Heart right ventricle (tissue), 16 donors: ENCODE data around the gene UBAP1. TPM values are rescaled to one million over a fixed set of nuclear protein-coding genes. Genes with fewer than 3 reads are reported as not detected.
A peak's percentile ranks its signal among the peaks of the same experiment; 100 is the strongest.

Experiments
- ATAC-seq, 8 donors: fragments of 200-7000 bp; cut with Tn5 transposase; one replicate each; pipeline ENCODE4 v1.9.1; 2020; ENCODE audit warnings: mild to moderate bottlenecking in 8 of 8, moderate library complexity in 8 of 8, moderate number of reproducible peaks in 1 of 8
- DNase-seq, 2 donors: peaks; one replicate each; pipeline ENCODE4 v3.0.0-alpha.2; 2020
- H3K27ac ChIP-seq, 10 donors: fragments of 200-600 bp; sonication (generic) in 2 of 10; one replicate each; pipeline versions ENCODE4 v1.5.0 to v1.8.0; 2020 to 2022; ENCODE audit warnings: mild to moderate bottlenecking in 3 of 10
- H3K27me3 ChIP-seq, 7 donors: fragments of 200-600 bp; one replicate each; pipeline ENCODE4 v1.8.0; 2021 to 2022; ENCODE audit warnings: mild to moderate bottlenecking in 2 of 7
- H3K36me3 ChIP-seq, 9 donors: fragments of 200-600 bp; sonication (generic) in 1 of 9; one replicate each; pipeline versions ENCODE4 v1.5.0 to v1.8.0; 2020 to 2022; ENCODE audit warnings: mild to moderate bottlenecking in 2 of 9
- H3K4me1 ChIP-seq, 9 donors: fragments of 200-600 bp; sonication (generic) in 1 of 9; one replicate each; pipeline versions ENCODE4 v1.5.0 to v1.8.0; 2020 to 2022; ENCODE audit warnings: mild to moderate bottlenecking in 4 of 9
- H3K4me3 ChIP-seq, 10 donors: fragments of 200-600 bp; sonication (generic) in 2 of 10; one replicate each; pipeline versions ENCODE4 v1.5.0 to v1.8.0; 2020 to 2022; ENCODE audit warnings: mild to moderate bottlenecking in 7 of 10, moderate library complexity in 2 of 10
- H3K9me3 ChIP-seq, 11 donors: fragments of 200-600 bp in 10 of 11; sonication (generic) in 2 of 11; one replicate each; pipeline versions ENCODE4 v1.5.0 to v1.8.0; 2013 to 2022; ENCODE audit warnings: mild to moderate bottlenecking in 2 of 11, control low read depth in 1 of 11, moderate library complexity in 1 of 11
- CTCF ChIP-seq, 9 donors: fragments of 200-600 bp; sonication (generic) in 2 of 9; IDR thresholded peaks; one replicate each; pipeline versions ENCODE4 v1.5.0 to v1.8.0; 2021 to 2022; ENCODE audit warnings: antibody characterized with exemption in 9 of 9, mild to moderate bottlenecking in 5 of 9, moderate library complexity in 1 of 9
- WGBS, 2 donors: extraction: QIAGEN DNeasy Blood & Tissue Kit; methylation state at CpG; one replicate each; pipeline ENCODE4 v1.1.7; 2013; ENCODE audit warnings: inconsistent platforms in 1 of 2; 5-methylcytosine and 5-hydroxymethylcytosine counted together
- intact Hi-C, 10 donors: fragments of 100-400 bp; cut with DNase I; formaldehyde crosslinking; loops; one replicate each; pipeline versions ENCODE4 v1.11.1 to v1.14.2; 2022
- polyA plus RNA-seq, 2 donors: library from polyadenylated mRNA; stranded (reverse); fragments of 200-250 nt; gene quantifications; one replicate each; pipeline ENCODE4 v1.2.3, GENCODE V29; 2013
- total RNA-seq, 10 donors: library from RNA; stranded (reverse); fragmentation: NEBNext Ultra II Directional in 3 of 10; extraction: Animal tissue kit (Norgen Biotek cat#: 25700) in 3 of 10; gene quantifications; one replicate each; pipeline versions ENCODE4 v1.2.1 to v1.2.4, GENCODE V29; 2021 to 2023
- donor health status: Arrhythmogenic right ventricular cardiomyopathy.
- donor health status: ischemic (EF 13 %, LVEDD 7.1; RV severe dilation, severe dysfunction).
- donor health status: healthy with polysubstance abuse.
- donor health status: DM: no; HTN: yes; CAD: no.
- donor health status: DM: no; HTN: no; CAD: no.
- donor health status: ischemic (EF 25% LVEDD 6.9; RV normal size, moderate dysfunction).
- donor health status: ischemic (EF 25% LVEDD 5.7; RV mildly dilated, moderate dysfunction).
- donor health status: healthy.
- donor health status: DM: yes; HTN: yes; CAD: no.
- donor health status: Ischemic cardiomyopathy.
- donor health status: ischemic (EF 35%, LVEDD 5.7; RV mildly dilated, moderate dysfunction).
- donor health status: nonischemic (EF 11% LVEDD 7.7; RV severe dilation, severe dysfunction).
- donor health status: DM: yes; HTN: yes; CAD: no.
- donor health status: PGD.
- donor health status: ischemic (EF 29% LVEDD 5.4; RV normal size, mild dysfunction).
- donor health status: nonischemic (EF 23%, LVEDD 6.1; RV moderate dilation, normal function).

UBAP1 gene
- total and polyA plus RNA-seq, 12 donors: 18.4 to 54.2 (median 42.9) TPM

- ATAC-seq: no peak
- H3K27me3 ChIP-seq: no peaks in the 10 kb centered on the region
- intact Hi-C loops: no loop called here
Measured at GRCh38 chr9:34158362-34158869, 20.4 kb upstream of the UBAP1 start.

GRCh38 chr9:34163434-34163833 lies 15.4 kb upstream of the UBAP1 start:
- no peak for TF ChIP-seq CTCF (IDR thresholded peaks at IDR 0.05)
- Histone ChIP-seq H3K4me1 (peaks cover 0 to 7% (median 0%) of the 10 kb centered on the region in 9 donors), H3K4me3 (no peak overlapping the region), H3K27me3 (no peaks in the 10 kb centered on the region), H3K27ac (no peak overlapping the region), H3K9me3 (no peaks in the 10 kb centered on the region), H3K36me3 (no peaks in the 10 kb centered on the region)
- intact Hi-C loops: no loop called here
- ATAC-seq (no peak), DNase-seq (no peak)
- 74 to 86% methylated on average over 3 of the region's 3 CpGs for WGBS, 2 donors

More at GRCh38 chr9:34158362-34158869, 20.4 kb upstream of the UBAP1 start:
- Histone ChIP-seq H3K36me3 (no peaks in the 10 kb centered on the region), H3K9me3 (no peaks in the 10 kb centered on the region), H3K4me1 (peaks cover 0 to 2% (median 0%) of the 10 kb centered on the region in 9 donors), H3K27ac (no peak overlapping the region), H3K4me3 (no peak overlapping the region)
- no peak for DNase-seq
- no peak for TF ChIP-seq CTCF (IDR thresholded peaks at IDR 0.05)
- WGBS, 2 donors: 80 to 84% methylated on average over 6 of the region's 6 CpGs

GRCh38 chr9:34169125-34169524 lies 9.7 kb upstream of the UBAP1 start:
- TF ChIP-seq CTCF (IDR thresholded peaks at IDR 0.05): no peak
- H3K4me3 ChIP-seq: no peak overlapping the region
- H3K9me3 ChIP-seq: no peaks in the 10 kb centered on the region
- H3K27ac ChIP-seq: no peak overlapping the region
- H3K4me1 ChIP-seq: peaks cover 0 to 26% (median 14%) of the 10 kb centered on the region in 9 donors
- no peaks in the 10 kb centered on the region for H3K27me3 ChIP-seq
- WGBS, 2 donors: 93% methylated on average over 6 of the region's 6 CpGs
- ATAC-seq: no peak
- no peak for DNase-seq
- intact Hi-C loops: no loop called here
- H3K36me3 ChIP-seq: no peaks in the 10 kb centered on the region

- Histone ChIP-seq H3K9me3 (no peaks in the 10 kb centered on the region), H3K27ac (peak overlapping the region in 7 of 10 donors; percentile 20 to 62 (median 38)), H3K27me3 (no peaks in the 10 kb centered on the region), H3K36me3 (no peaks in the 10 kb centered on the region), H3K4me1 (peaks cover 0 to 26% (median 14%) of the 10 kb centered on the region in 9 donors), H3K4me3 (no peak overlapping the region)
- ATAC-seq (peak; percentile 54 to 90 (median 78)), DNase-seq (peak in 1 of 2 donors; percentile 17)
- TF ChIP-seq CTCF (IDR thresholded peaks at IDR 0.05): peak in 2 of 9 donors; percentile 14 to 22
- 46 to 76% methylated on average over 1 of the region's 1 CpG for WGBS, 2 donors
- intact Hi-C loops: loop anchor here in 2 of 10 donors (10.0 kb wide), 1 partner anchor 46 kb away; the partner anchor contains the start of gene DCAF12 (in 2 of the 2)
Measured at GRCh38 chr9:34170237-34170991, 8.4 kb upstream of the UBAP1 start.
